Erythroblast (primary cell): ENCODE measurements around the gene PCDH9.

Experiments used
- GATA1 ChIP-seq: IDR thresholded peaks from 2 replicates; pipeline ENCODE4 v1.6.1; 2011; ENCODE audit warnings: low read depth, mild to moderate bottlenecking, control low read depth, low read length, moderate library complexity
- POLR2A ChIP-seq: IDR thresholded peaks from 2 replicates; pipeline ENCODE4 v1.6.1; 2011; ENCODE audit warnings: mild to moderate bottlenecking, low read length

DNA sequence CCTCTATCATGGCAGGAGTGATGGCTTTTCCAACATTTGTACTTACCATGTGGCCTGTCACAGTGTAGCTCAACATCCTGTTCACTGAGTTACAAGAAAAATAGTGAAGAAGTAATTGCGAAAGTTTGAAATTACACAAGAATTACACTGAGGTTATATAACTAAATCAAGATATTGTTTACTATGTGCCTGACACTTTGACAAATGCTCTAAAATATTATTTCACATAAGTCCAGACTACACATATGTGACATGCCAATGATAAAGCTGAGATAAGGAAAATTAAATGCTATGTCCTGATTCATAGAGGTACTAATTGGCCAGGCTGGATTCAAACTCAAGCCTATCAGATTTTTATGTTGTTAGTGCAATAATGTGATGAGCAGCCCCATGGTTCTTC, 451.7 kb downstream of the PCDH9 start:
- TF ChIP-seq GATA1 (no peak), POLR2A (no peak)
